ENCODE data around the gene SLC4A2. TPM values are rescaled to one million over a fixed set of nuclear protein-coding genes. Genes with fewer than 3 reads are reported as not detected.
"Not testable (repeated sequence)": the region's sequence is repeated elsewhere in the genome, so short reads cannot be mapped to it uniquely, and the experiment has no call there.

SLC4A2 gene
- total RNA-seq, 1 experiment from 2014 or later = 1,005 TPM

GRCh38 chr7:151025924-151026671, 33.3 kb upstream of the SLC4A2 start:
- DNase-seq (ENCODE audit: low spot score) = peak; percentile 36

- peak; percentile 32 for DNase-seq (ENCODE audit: low spot score)
Measured at GRCh38 chr7:151026771-151027727, 32.3 kb upstream of the SLC4A2 start.

GRCh38 chr7:151027728-151028130, 31.7 kb upstream of the SLC4A2 start:
- not testable (repeated sequence) for DNase-seq (ENCODE audit: low spot score)

GRCh38 chr7:151028131-151028947, 31.1 kb upstream of the SLC4A2 start, which contains the start of gene ABCB8:
Gene ABCB8, plus strand, starts transcription at chr7:151028450. Its CDS starts 66 bp downstream, at chr7:151028516.
- DNase-seq (ENCODE audit: low spot score) = peak; percentile 100

GRCh38 chr7:151028948-151029501, 30.4 kb upstream of the SLC4A2 start:
- DNase-seq (ENCODE audit: low spot score) = no peak

GRCh38 chr7:151031011-151031410, 28.4 kb upstream of the SLC4A2 start:
- no peak for DNase-seq (ENCODE audit: low spot score)

- DNase-seq (ENCODE audit: low spot score) = peak; percentile 42
Measured at GRCh38 chr7:151032936-151033863, 26.2 kb upstream of the SLC4A2 start.

GRCh38 chr7:151033864-151034249, 25.5 kb upstream of the SLC4A2 start:
- no peak for DNase-seq (ENCODE audit: low spot score)

GRCh38 chr7:151034312-151035025, 24.9 kb upstream of the SLC4A2 start:
- DNase-seq (ENCODE audit: low spot score) = no peak

GRCh38 chr7:151035026-151035717, 24.2 kb upstream of the SLC4A2 start:
- DNase-seq (ENCODE audit: low spot score) = no peak

- DNase-seq (ENCODE audit: low spot score) = no peak
Measured at GRCh38 chr7:151035902-151036301, 23.5 kb upstream of the SLC4A2 start.

- DNase-seq (ENCODE audit: low spot score) = peak; percentile 95
Measured at GRCh38 chr7:151038951-151039849, 20.2 kb upstream of the SLC4A2 start.

GRCh38 chr7:151039850-151040548, 19.4 kb upstream of the SLC4A2 start:
- DNase-seq (ENCODE audit: low spot score) = no peak

GRCh38 chr7:151040616-151041375, 18.6 kb upstream of the SLC4A2 start:
- no peak for DNase-seq (ENCODE audit: low spot score)

GRCh38 chr7:151043449-151043848, 15.9 kb upstream of the SLC4A2 start:
- DNase-seq (ENCODE audit: low spot score) = not testable (repeated sequence)

- no peak for DNase-seq (ENCODE audit: low spot score)
Measured at GRCh38 chr7:151043959-151044358, 15.4 kb upstream of the SLC4A2 start.

All from HT-29 (cell line).